DOHH2 (cell line): ENCODE data around the gene METTL21C.

Source experiments
- CTCF ChIP-seq: fragments of 200-600 bp; sonication (generic); IDR thresholded peaks from one replicate; pipeline ENCODE4 v1.5.1; 2014; ENCODE audit warnings: antibody characterized with exemption, mild to moderate bottlenecking, low read depth, low read length; ENCODE audit not compliant: poor library complexity, severe bottlenecking
- EZH2phosphoT487 ChIP-seq: fragments of 200-600 bp; sonication (generic); IDR thresholded peaks from 2 replicates; pipeline ENCODE4 v1.6.1; 2017; ENCODE audit warnings: borderline replicate concordance, mild to moderate bottlenecking, antibody characterized with exemption, low read length, moderate library complexity, mixed read lengths

GRCh38 chr13:102715447-102715846 is 20.6 kb upstream of the METTL21C start:
- TF ChIP-seq CTCF (no peak), EZH2phosphoT487 (no peak)
